Adrenal gland (tissue), 12 donors: Measurements from ENCODE around the gene CCDC158. TPM values are rescaled to one million over a fixed set of nuclear protein-coding genes. Genes with fewer than 3 reads are reported as not detected.
A peak's percentile ranks its signal among the peaks of the same experiment; 100 is the strongest.

Experiments
- DNase-seq, 7 donors: peaks; one replicate each; pipeline ENCODE4 v3.0.0-alpha.2; 2019 to 2020
- H3K27ac ChIP-seq, 5 donors: fragments of 200-600 bp; sonication (generic) in 4 of 5; 1 replicate in 3 of 5; 2 replicates in 2 of 5; pipeline versions ENCODE4 v1.5.1 to v1.8.0; 2016 to 2020; ENCODE audit warnings: mild to moderate bottlenecking in 1 of 5
- H3K27me3 ChIP-seq: fragments of 200-600 bp; 2 replicates; pipeline ENCODE4 v1.8.0; 2021
- H3K36me3 ChIP-seq, 2 donors: fragments of 200-600 bp; replicated peaks in 1 of 2; 1 replicate in 1 of 2; 2 replicates in 1 of 2; pipeline versions ENCODE4 v1.5.1 to v1.8.0; 2018 to 2022
- H3K4me1 ChIP-seq, 2 donors: fragments of 200-600 bp; replicated peaks in 1 of 2; 1 replicate in 1 of 2; 2 replicates in 1 of 2; pipeline versions ENCODE4 v1.5.1 to v1.8.0; 2018 to 2021
- H3K4me3 ChIP-seq, 4 donors: fragments of 200-600 bp; sonication (generic) in 3 of 4; one replicate each; pipeline ENCODE4 v1.5.1; 2016 to 2018
- H3K9me3 ChIP-seq, 3 donors: fragments of 200-600 bp; sonication (generic) in 1 of 3; replicated peaks in 1 of 3; 1 replicate in 2 of 3; 2 replicates in 1 of 3; pipeline versions ENCODE4 v1.5.1 to v1.8.0; 2016 to 2021
- POLR2A ChIP-seq, 2 donors: fragments of 450-650 bp; IDR thresholded peaks; one replicate each; pipeline ENCODE4 v1.6.1; 2017; ENCODE audit warnings: antibody characterized with exemption in 2 of 2, mild to moderate bottlenecking in 2 of 2, moderate library complexity in 1 of 2
- WGBS, 4 donors: extraction: QIAGEN DNeasy Blood & Tissue Kit in 2 of 4; methylation state at CpG; one replicate each; pipeline versions ENCODE4 v1.1.5 to v1.1.7; 2013 to 2017; 5-methylcytosine and 5-hydroxymethylcytosine counted together
- intact Hi-C, 2 donors: fragments of 100-400 bp; cut with DNase I; formaldehyde crosslinking; loops; one replicate each; pipeline versions ENCODE4 v1.14.1 to v1.15.0; 2022 to 2023
- polyA plus RNA-seq, 3 donors: library from polyadenylated mRNA; stranded (reverse); fragments of 200-250 nt in 2 of 3; fragments of 350-450 nt in 1 of 3; fragmentation: Illumina TruSeq in 1 of 3; extraction: RNeasy Lipid Tissue Mini Kit (QIAGEN cat#74804) in 1 of 3; gene quantifications; one replicate each; pipeline ENCODE4 v1.2.3, GENCODE V29; 2013 to 2014
- total RNA-seq, 9 donors: library from RNA; depleted of rRNA in 4 of 9; stranded (reverse); fragments of >200 nt in 4 of 9; fragments of 120-200 nt in 1 of 9; fragmentation: NEBNext Ultra II Directional in 1 of 9; extraction: Animal tissue kit (Norgen Biotek cat#: 25700) in 1 of 9; gene quantifications; one replicate each; pipeline versions ENCODE4 v1.1.0 to v1.2.4, GENCODE V29; 2013 to 2023
- TF ChIP-seq, protein P1 (sequence below), 6 experiments: fragments of 450-650 bp in 4 of 6; fragments of 200-600 bp in 2 of 6; sonication (generic) in 1 of 6; IDR thresholded peaks; 1 replicate in 5 of 6; 2 replicates in 1 of 6; pipeline versions ENCODE4 v1.5.1 to v1.8.0; 2016 to 2021; ENCODE audit warnings: antibody characterized with exemption in 6 of 6, mild to moderate bottlenecking in 2 of 6, moderate library complexity in 1 of 6
- donor health status: healthy with polysubstance abuse.
- donor health status: Bipolar disorder and iron deficiency.
- donor health status: DM: yes; HTN: yes; CAD: no.
- donor health status: DM: no; HTN: no; CAD: no.
- donor health status: DM: no; HTN: no; CAD: no.
- donor health status: DM: yes; HTN: yes; CAD: no.

CCDC158 gene
- total and polyA plus RNA-seq, 12 donors, result 0.07 to 0.35 (median 0.13) TPM; not detected in 3

DNA sequence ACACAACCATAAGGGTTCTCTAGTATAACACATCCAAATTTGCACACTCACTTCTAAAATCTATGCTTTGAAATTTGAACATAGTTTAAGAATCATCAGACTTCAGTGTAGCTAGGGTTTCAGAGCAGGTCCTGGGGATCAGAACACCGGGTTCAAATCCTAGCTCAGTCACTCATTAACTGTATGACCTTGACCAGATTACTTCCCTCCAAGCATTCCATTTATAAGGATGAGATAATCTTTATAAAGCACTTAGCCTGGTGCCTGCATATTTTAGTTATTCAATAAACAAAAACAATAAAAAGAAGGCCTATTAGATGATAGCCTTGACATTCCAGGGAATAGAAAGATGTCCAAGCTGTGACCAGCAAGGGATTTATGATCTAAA is 119.2 kb downstream of the CCDC158 start:
- no peak for DNase-seq
- peaks cover 4 to 34% of the 10 kb centered on the region in 2 donors for H3K4me1 ChIP-seq
- no peak for TF ChIP-seq POLR2A (IDR thresholded peaks at IDR 0.05)
- TF ChIP-seq, protein P1, sequence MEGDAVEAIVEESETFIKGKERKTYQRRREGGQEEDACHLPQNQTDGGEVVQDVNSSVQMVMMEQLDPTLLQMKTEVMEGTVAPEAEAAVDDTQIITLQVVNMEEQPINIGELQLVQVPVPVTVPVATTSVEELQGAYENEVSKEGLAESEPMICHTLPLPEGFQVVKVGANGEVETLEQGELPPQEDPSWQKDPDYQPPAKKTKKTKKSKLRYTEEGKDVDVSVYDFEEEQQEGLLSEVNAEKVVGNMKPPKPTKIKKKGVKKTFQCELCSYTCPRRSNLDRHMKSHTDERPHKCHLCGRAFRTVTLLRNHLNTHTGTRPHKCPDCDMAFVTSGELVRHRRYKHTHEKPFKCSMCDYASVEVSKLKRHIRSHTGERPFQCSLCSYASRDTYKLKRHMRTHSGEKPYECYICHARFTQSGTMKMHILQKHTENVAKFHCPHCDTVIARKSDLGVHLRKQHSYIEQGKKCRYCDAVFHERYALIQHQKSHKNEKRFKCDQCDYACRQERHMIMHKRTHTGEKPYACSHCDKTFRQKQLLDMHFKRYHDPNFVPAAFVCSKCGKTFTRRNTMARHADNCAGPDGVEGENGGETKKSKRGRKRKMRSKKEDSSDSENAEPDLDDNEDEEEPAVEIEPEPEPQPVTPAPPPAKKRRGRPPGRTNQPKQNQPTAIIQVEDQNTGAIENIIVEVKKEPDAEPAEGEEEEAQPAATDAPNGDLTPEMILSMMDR (IDR thresholded peaks at IDR 0.05), result no peak
- H3K27me3 ChIP-seq, result no peaks in the 10 kb centered on the region
- WGBS, 4 donors, result 13 to 33% (median 22%) methylated on average over 1 of the region's 1 CpG
- peak overlapping the region; percentile 52 to 88 (median 77) for H3K27ac ChIP-seq
- no peaks in the 10 kb centered on the region for H3K36me3 ChIP-seq
- no peaks in the 10 kb centered on the region for H3K9me3 ChIP-seq
- intact Hi-C loops, result loop anchor here (10.0 kb wide), 2 partner anchors 107 to 117 kb away; no protein-coding TSS in a partner anchor
- H3K4me3 ChIP-seq, result no peak overlapping the region

DNA sequence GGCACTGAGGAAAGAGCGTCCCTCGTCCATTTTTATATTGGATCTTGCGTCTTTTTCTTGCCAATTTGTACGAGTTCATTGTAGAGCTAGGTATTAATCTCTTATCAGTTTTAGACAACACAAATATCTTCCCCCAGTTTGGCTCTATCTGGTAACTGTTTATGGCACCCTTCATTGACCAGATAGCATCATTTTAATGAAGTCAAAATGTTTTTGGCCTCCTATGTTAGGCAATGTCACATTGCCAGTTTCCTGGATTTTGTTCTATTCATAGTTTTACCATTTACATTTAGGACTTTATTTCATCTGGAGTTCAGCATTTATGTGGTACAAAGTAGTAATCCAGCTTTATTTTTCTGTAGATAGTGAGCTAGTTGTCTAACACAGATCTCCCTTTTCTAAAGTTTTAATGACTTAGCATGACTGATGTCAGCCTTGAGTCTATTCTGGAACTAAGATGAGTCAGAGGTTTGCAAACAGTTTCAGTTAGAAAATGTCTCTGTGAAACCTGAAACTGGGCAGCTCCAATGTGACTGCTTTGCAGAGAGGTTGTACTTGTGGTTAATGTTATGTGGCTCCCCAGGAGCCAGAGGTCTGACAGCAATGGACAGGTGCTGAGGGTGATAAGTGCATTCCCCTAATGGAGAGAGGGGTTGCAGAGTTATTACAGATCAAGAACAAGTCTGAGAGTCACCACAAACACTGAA is 119.7 kb downstream of the CCDC158 start:
- peaks cover 4 to 34% of the 10 kb centered on the region in 2 donors for H3K4me1 ChIP-seq
- WGBS, 4 donors, result 68 to 84% (median 77%) methylated on average over 4 of the region's 4 CpGs
- peak; percentile 47 to 73 (median 65) for DNase-seq
- intact Hi-C loops, result loop anchor here (10.0 kb wide), 2 partner anchors 106 to 116 kb away; no protein-coding TSS in a partner anchor
- no peaks in the 10 kb centered on the region for H3K36me3 ChIP-seq
- H3K4me3 ChIP-seq, result no peak overlapping the region
- peak in 1 of 2 donors; percentile 69 for TF ChIP-seq POLR2A (IDR thresholded peaks at IDR 0.05)
- TF ChIP-seq, protein P1 (IDR thresholded peaks at IDR 0.05), result no peak
- H3K27me3 ChIP-seq, result no peaks in the 10 kb centered on the region
- H3K9me3 ChIP-seq, result no peaks in the 10 kb centered on the region
- peak overlapping the region; percentile 52 to 88 (median 77) for H3K27ac ChIP-seq

DNA sequence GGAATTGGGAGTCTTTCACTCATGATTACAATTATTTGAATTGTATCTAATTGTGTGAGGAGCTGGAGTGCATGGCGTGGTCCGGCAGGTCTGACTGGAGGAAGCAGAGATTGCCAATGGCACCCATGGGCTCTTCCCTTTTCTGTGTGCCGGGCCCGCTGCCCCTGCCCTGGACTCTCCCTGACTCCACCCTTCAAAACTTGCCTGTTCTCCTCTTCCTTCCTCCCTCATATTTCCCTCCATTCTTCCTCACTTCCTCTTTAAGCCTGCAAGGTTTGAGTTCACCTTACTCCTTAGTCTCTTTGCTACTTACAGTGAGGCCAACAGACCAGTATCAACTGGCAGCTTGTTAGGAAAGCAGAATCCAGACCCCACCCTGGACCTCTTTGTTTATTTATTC is 120.9 kb downstream of the CCDC158 start:
- intact Hi-C loops, result loop anchor here (10.0 kb wide), 2 partner anchors 105 to 115 kb away; no protein-coding TSS in a partner anchor
- no peak for DNase-seq
- Histone ChIP-seq H3K36me3 (no peaks in the 10 kb centered on the region), H3K27ac (no peak overlapping the region), H3K27me3 (no peaks in the 10 kb centered on the region), H3K4me1 (peaks cover 4 to 25% of the 10 kb centered on the region in 2 donors), H3K9me3 (no peaks in the 10 kb centered on the region), H3K4me3 (no peak overlapping the region)
- no peak for TF ChIP-seq POLR2A (IDR thresholded peaks at IDR 0.05)
- TF ChIP-seq, protein P1 (IDR thresholded peaks at IDR 0.05), result no peak
- 61 to 83% (median 74%) methylated on average over 4 of the region's 4 CpGs for WGBS, 4 donors

DNA sequence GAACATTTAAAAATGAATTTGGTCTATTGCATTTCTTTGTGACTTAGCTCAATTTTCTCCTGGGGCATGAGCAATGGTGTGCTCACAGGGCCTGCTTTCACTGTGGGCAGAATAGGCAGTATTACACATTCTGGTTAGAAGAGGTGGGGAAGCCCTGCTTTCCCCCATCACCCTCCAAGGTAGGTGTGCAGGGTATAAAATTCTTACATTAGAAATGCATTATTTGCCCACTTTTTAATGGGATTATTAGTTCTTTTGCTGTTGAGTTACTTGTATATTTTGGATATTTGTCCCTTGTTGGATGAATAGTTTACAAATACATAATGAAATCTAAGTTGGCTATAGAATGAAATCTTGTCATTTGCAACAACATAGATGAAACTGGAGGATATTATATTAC is 122.7 kb downstream of the CCDC158 start:
- intact Hi-C loops, result no loop called here
- H3K27me3 ChIP-seq, result no peaks in the 10 kb centered on the region
- H3K4me1 ChIP-seq, result peaks cover 4 to 24% of the 10 kb centered on the region in 2 donors
- no peak overlapping the region for H3K27ac ChIP-seq
- H3K36me3 ChIP-seq, result no peaks in the 10 kb centered on the region
- TF ChIP-seq, protein P1 (IDR thresholded peaks at IDR 0.05), result no peak
- no peak for TF ChIP-seq POLR2A (IDR thresholded peaks at IDR 0.05)
- H3K9me3 ChIP-seq, result no peaks in the 10 kb centered on the region
- no peak overlapping the region for H3K4me3 ChIP-seq
- DNase-seq, result no peak
